H4 (cell line): ENCODE measurements around the gene CD69. TPM values are rescaled to one million over a fixed set of nuclear protein-coding genes. Genes with fewer than 3 reads are reported as not detected.
"Not testable (repeated sequence)": the region's sequence is repeated elsewhere in the genome, so short reads cannot be mapped to it uniquely, and the experiment has no call there.

ENCODE experiments used
- DNase-seq: peaks from one replicate; pipeline ENCODE4 v3.0.0-alpha.2; 2015; ENCODE audit warnings: low spot score
- total RNA-seq: library from RNA; depleted of rRNA; stranded (reverse); fragments of >200 nt; shearing (Covaris generic); gene quantifications from 2 replicates; pipeline ENCODE4 v1.2.3, GENCODE V29; 2014

The CD69 gene
- total RNA-seq, 1 experiment from 2014 or later, result not detected

DNA sequence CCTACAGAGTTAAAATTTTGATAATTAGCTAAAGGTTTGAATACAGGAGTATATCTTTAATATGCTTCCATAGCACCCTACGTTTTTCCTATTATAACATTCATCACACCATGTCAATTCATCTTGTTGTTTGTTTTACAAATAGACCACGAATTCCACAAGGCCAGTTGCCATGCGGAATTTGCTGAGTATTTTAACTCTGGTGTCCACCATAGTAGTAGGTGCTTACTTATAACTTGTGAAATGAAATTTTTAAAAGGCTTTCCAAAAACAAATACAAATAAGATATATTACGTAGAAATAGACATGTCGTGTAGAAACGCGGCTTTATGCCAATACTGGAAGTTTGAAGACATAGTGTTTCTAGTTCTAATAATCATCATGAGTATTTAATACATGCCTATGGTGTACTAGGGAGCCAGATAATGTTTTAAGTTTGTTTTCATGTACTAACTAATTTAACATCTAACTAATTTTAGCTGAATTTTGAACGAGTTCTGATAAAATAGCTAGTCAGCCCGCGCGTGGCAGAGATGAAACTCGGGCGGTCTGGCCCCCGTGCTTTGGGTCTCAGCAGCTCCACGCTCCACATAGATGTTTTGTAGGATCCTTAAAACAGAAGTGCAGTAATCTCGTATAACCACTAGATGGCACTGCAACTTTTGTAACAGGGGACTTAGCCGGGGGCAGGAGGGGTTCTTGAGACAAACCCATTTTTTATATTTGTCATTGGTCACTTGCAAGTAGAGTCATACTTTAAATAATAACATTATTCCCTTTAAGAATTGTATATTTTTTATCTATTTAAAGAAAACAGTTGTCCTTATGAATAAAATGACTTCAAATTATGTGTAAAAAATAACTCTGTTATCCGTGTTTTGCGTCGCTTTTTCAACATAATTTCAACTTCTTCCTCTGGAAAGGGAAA is 10.2 kb downstream of the CD69 start:
- peak; percentile 75 for DNase-seq

GRCh38 chr12:9749640-9750039 is 11.1 kb downstream of the CD69 start:
- no peak for DNase-seq

GRCh38 chr12:9745199-9745598 is 15.5 kb downstream of the CD69 start:
- no peak for DNase-seq

- no peak for DNase-seq
These were observed 18.0 kb downstream of the CD69 start for GRCh38 chr12:9742661-9743060.

DNA sequence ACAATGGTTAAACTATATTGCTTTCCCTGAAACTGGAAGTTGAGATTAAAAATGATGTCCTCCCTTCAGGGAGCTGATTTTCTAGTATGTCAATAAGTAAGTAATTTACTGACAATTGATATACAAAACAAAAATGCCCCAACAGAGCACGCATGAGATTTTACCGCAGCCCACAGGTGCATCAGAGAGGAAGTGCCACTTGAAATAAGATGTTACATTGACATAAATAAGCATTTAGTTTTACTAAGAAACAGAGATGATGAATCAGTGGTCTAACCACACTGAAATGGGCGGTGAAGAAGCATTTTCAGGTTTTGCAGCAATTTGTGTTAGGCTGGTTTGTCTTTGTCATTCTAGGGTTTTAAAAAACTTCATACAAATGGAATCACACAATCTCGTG is 19.0 kb downstream of the CD69 start:
- no peak for DNase-seq

GRCh38 chr12:9740106-9740750 is 20.5 kb downstream of the CD69 start:
- no peak for DNase-seq

- not testable (repeated sequence) for DNase-seq
These were observed 21.1 kb downstream of the CD69 start for GRCh38 chr12:9739404-9740105.

GRCh38 chr12:9738905-9739304 is 21.8 kb downstream of the CD69 start:
- not testable (repeated sequence) for DNase-seq

- DNase-seq, result no peak
These were observed 23.6 kb downstream of the CD69 start for GRCh38 chr12:9736936-9737705.

GRCh38 chr12:9735601-9736000 is 25.1 kb downstream of the CD69 start:
- DNase-seq, result no peak

- DNase-seq, result no peak
These were observed 27.7 kb downstream of the CD69 start, which contains the start of gene CLECL1 for GRCh38 chr12:9732921-9733461. Gene CLECL1, minus strand, starts transcription at chr12:9733097.

DNA sequence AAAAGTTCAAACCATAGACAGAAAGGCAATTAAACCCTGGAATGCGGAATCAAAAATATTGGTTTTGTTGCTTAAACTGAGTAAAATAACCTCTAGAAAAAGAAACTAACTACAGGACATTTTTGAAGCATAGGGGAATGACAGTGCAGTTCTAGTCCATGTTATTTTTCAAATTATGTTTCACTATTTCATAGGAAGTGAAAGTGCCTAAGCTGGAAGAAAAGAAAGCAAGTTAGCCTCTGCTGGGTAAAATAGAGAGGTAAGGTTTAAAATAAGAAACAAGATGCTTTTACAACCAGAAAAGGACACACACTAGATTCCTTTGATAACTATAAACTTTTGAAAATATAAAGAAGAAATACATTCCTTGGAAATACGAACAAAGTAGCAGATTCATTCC is 28.9 kb downstream of the CD69 start:
- DNase-seq, result no peak

- no peak for DNase-seq
These were observed 29.3 kb downstream of the CD69 start for GRCh38 chr12:9731393-9731792.

GRCh38 chr12:9730591-9730990 is 30.1 kb downstream of the CD69 start:
- no peak for DNase-seq

DNA sequence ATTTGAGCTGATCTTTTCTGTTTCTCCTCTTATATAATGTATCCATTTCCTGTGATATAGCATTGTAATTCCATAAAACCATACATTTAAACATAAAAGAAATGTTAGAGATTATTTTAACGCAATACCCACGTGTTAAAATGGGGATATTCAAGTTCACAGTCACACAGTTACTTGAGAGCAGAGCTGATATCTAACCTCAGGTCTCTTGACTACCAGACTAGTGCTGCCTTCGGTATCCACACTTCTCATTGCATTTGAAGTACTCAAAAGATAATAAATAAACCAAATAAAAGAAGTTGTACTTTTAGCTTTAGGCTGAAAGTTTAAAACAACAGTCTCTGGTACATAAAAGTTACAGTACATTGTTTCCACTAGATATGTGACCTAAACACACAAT is 30.7 kb downstream of the CD69 start:
- DNase-seq, result no peak

DNA sequence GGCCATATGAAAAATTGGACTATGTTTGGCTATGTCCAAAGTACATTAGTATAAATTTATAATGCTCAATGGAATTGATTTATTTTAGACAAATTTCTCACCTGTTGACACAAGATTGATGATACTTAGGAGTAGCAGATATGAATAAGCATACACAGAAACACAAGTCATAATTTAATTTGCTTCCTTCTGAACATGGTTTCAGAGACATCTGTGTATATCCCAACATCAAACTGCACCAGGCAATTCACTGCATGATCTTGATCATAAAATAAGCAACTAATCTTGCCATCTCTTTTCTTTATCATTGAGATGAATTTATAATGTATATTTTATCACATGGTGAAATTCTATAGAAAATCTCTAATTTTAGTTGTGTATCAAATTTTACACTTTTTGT is 31.6 kb downstream of the CD69 start:
- no peak for DNase-seq

DNA sequence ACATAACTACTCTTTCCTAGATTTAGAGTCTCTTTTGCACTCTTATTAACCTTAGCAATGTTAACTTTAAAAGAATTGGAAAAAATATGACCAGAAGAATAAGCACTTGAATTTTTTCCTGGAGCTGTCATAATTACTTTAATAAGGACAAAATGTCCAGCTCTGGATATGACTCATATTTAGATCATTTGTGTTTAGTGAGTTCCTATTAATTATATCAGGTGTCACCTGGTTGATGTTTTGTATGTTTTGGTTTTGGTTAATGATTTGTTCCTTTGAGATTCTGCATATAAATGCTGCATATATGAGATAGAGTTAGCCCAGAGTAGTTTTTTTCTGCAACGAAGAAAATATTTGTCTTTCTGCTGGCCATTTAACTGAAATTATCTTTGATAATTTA is 32.9 kb downstream of the CD69 start:
- no peak for DNase-seq

- no peak for DNase-seq
These were observed 35.4 kb downstream of the CD69 start for GRCh38 chr12:9725213-9725870.

- DNase-seq, result no peak
These were observed 36.7 kb downstream of the CD69 start for GRCh38 chr12:9724023-9724422.

GRCh38 chr12:9721394-9722092 is 39.2 kb downstream of the CD69 start:
- peak; percentile 76 for DNase-seq
